Germinal center (tissue), 1 donor: ENCODE results near the gene SIRT7.

Source experiments
- DNase-seq: peaks from one replicate; pipeline ENCODE4 v3.0.0; 2012; ENCODE audit warnings: mixed read lengths, low spot score

Gene SIRT7

DNA sequence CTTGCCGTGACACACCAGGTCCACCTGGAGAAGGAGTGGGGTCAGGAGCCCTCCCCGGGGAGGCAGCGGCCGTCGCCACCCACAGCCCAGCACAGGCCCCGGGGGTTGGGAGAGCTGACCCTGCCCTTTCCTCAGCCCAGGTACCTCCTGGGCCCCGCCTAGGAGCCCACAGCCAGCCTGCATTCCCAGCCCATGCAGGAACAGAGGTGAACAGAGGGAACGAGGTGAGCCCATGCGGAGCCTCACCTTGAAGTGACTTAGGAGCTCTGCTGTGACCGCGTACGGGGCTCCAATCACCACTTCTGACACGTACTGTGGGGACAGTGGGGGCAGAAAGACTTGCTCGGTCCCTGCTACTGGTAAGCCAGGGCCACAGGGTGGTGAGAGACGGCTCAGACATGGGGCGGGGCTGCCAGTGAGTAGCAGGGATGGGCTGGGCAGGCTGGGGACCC, 12.5 kb downstream of the SIRT7 start:
- DNase-seq: no peak

DNA sequence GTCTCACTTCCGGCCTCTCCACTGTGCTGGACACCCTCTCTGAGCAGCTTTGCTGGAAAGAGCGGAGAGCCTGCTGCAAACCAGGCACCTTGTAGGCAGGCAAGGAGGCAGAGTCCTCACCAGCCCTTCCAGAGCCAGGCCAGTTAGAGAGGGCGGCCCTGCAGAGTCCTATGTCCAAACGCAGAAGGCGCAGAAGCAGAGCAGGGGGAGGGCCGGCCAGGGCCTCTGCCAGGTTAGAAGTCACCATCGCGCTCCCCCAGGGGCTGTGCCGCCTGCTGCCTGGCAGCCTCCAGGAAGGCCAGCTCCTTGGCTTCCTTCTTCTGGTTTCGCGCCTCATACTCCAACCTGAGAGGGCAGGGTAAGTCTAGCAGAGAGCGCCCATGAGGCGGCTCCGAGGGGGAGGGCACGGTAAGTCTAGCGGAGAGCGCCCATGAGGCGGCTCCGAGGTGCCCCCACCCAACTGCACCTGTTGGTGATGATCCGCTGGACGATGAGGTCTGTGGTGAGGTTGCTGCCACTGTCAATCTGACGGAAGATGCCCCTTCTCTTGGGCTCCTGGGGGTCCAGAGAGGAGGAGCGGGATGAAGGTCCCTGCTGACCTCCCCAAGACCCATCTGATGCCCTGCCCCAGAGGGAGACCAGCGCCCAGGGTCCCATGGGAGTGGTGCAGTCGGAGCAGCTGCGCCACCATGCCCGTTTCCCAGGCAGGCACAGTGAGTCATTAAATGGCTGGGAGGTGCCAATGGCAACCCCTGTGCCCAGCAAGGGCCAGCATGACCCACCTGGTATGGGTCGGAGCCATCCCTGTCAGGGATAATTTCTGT, 13.2 kb downstream of the SIRT7 start:
- DNase-seq: no peak

DNA sequence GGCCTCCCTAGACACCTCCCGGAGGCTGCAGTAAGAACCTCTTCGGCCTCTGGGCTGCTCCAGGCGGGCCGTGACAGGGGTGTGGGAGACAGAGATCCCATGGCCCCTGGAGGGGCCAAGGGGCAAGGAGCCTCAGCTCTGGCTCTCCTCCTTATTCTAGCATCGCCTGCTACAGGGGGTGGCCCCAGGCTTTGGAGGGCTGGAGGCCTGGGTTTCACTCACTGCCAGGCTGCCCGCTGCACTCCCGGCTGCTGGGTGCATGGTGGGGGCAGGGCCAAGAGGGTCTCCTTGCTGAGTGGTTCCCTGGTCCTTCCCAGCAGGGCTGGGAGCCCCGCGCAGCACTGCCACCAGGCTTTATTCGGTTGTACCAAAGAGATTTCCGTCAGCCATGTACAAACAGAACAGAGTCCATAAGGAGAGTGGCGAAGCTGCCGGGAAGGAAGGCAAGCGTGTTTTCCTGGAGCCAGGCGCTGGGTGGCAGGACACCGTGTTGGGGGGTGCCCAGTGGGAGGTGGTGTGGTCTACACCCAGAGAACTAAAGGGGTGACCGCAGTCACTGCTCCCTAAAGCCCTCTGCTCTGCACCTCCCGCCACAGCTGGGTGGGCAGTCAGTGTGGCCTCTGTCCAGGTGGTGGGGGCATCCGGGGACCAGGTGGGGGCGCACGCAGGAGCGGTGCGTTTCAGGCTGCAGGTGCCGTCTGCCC, 13.9 kb downstream of the SIRT7 start:
- DNase-seq: no peak

DNA sequence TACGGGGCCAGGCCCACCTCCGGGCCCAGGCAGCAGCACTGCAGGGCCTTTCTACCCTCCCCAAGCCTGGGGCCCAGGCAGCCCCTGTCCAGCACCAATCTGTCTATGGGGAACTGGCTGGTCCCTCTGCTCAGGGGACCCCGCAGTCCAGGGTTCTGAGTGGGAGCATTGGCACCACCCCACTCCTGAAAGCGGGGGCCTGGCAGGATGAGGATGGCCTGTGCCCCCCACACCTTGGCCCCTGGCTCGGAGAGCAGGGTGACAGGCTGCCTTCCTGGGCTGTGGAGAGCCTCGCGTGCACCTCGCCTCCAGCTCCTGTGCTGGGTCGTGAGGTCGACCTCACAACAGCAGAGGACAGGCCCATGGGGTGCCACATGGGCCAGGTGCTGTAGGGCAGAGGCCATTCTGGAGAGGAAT, 14.6 kb downstream of the SIRT7 start:
- no peak for DNase-seq

DNA sequence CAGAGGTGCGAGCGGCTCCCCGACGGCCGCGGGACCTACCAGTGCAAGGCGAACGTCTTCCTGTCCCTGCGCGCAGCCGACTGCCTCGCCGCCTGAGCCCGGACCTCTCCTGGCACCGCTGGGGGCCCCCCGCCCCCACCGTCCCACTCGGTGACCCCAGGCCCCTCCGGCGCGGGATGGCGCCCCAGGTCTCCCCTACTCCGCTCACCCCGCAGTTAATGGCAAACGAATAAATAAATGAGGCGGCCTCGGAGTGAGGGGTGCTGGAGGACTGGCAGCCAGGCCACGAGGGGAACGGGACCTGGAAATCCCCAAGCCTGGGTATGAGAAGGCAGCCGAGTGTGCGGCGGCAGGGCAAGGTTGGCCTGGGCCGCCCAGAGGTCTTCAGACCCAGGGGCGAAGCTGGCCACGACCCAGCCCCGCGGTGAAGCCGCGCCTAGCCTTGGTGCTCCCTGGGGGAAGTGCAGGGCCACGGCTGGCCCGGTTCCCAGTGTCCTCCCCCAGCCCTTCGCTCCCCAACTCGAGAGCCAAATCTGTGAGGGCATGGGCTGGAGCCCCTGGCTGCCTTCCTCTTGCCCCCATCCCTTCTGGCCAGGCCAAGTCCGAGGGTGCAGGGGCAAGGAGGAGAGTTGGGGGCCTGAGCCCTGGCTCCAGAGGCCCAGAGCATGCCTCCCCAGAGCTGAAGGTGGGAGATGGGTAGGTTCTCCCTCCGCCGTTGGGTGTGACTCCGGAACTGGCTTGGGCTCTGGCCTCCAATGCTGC, 15.1 kb downstream of the SIRT7 start:
- DNase-seq: no peak

DNA sequence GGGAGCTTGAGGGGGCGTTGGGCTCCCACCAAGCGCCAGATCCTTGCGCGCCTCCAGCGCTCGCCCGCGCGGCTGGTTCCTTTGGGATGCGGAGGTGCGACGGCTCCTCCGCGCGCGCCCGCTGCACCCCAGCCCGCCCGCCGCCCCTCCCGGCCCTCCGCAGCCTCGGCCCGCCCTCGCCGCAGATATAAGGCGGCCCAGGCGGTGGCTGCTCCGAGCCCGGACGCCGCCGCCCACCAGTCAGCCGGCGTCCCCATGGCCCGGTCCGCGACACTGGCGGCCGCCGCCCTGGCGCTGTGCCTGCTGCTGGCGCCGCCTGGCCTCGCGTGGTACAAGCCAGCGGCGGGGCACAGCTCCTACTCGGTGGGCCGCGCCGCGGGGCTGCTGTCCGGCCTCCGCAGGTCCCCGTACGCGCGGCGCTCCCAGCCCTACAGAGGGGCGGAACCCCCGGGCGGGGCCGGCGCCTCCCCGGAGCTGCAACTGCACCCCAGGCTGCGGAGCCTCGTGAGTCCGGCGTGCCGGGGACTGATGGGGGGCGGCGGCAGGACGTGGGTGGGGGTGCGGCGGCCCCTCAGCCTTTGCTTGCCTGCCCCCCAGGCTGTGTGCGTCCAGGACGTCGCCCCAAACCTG, 15.8 kb downstream of the SIRT7 start, which contains the start of gene NPB:
NPB (plus strand) TSS at position 216 of the 630 bp plus-strand sequence; CDS start at position 256, 40 bp downstream.
- no peak for DNase-seq

DNA sequence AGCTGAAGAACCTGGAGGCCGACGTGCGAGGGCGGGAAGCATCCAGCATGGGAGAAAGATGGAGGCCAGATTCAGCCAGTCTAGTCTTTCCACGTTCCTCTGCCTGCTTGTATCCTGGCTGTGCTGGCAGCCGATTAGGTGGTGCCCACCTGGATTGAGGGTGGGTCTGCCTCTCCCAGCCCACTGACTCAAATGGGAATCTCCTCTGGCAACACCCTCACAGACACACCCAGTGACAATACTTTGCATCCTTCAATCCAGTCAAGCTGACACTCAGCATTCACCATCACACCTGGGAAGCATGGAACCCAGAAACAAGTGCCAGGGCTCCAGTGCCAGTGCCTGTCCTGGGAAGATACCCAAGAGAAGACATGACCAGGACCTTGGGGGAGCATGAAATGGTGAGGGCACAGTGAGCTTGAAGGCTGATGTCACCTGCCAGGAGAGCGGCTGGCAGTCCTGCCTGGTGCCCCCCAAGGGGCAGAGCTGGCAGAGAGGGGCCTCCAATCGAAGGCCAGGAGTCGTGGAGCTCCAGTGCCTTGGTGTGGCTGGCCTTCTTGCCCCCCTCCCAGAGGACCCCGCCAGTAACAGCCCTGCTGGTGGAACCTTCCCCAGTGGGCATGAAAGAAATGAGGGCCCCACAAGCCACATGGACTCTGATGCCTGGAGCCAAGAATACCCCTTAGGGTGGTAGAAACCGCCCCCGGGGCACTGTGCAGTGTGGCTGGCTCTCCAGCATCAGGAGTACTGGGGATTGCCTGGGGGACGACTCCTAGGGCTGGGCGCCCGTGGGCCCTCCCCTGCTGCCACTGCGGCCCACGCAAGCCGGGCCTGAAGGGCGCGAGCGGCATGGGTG, 16.6 kb downstream of the SIRT7 start:
- no peak for DNase-seq

DNA sequence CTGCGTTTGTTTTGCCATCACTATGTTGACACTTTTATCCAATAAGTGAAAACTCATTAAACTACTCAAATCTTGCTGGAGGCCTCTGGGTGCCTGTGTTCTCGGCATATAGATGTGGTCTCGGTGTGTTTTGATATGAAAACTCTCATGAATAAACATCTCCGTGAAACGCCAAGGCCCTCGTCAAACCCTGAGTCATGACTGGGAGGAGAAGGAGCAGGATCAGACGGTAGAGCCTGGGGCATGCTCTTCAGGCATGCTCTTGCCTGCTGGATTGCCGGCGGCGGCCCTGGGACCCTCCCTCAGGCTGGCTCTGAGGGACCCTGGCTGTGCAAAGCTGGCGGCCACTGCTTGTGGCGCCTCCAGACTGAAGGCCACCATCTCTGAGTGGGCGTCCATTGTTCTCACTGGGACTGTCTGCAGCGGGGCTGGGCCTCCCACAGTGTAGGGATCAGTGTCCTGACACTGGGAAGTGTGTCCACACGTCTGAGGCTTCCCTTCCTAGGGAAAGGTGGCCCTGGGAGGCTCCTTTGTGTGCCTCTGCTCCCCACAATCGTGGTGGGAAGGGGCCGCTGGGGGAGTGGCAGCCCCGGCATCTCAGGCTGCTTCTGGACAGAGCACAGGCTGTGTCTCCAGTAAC, 17.7 kb downstream of the SIRT7 start:
- DNase-seq: no peak

DNA sequence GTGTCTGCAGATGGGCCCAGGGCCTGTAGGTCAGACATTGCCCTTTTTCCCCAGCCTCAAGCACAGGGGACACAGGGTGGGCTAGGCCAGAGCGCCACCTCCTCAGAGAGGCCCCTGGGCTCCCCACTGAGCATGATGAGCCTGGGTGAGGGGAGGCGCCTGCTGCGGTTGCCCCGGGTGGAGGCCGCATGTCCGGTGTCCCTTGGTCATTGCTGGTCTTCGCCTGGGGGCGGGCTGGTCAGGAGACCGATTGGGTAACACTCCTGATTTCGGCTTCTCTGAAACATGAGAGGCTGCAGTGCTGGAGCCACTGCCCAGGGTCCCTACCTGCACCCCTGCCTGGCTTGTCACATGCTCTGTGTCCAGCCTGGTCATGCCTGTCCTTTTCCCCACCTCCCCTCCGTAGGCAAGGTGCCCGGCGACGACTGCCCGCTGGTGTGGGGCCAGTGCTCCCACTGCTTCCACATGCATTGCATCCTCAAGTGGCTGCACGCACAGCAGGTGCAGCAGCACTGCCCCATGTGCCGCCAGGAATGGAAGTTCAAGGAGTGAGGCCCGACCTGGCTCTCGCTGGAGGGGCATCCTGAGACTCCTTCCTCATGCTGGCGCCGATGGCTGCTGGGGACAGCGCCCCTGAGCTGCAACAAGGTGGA, 18.3 kb downstream of the SIRT7 start:
- DNase-seq: no peak

DNA sequence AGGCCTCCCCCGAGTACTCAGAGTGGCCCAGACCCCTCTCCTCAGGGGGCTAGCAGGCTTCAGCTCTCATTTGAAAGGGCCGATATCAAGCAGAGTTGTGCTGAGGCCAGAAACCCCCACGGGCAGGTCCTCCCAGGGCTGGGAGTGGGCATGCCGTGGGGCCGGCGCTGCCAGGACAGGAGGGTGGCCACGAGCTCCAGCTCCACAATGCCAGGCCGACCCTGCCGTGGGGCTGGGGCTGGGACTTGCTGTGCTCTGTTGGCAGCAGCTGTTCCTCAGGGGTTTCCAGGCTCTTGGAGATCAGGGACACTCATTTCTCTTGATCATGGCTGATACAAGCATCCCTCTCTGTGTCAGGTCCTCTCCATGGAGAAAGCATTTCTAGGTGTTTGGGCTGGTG, 19.1 kb downstream of the SIRT7 start:
- DNase-seq: no peak

DNA sequence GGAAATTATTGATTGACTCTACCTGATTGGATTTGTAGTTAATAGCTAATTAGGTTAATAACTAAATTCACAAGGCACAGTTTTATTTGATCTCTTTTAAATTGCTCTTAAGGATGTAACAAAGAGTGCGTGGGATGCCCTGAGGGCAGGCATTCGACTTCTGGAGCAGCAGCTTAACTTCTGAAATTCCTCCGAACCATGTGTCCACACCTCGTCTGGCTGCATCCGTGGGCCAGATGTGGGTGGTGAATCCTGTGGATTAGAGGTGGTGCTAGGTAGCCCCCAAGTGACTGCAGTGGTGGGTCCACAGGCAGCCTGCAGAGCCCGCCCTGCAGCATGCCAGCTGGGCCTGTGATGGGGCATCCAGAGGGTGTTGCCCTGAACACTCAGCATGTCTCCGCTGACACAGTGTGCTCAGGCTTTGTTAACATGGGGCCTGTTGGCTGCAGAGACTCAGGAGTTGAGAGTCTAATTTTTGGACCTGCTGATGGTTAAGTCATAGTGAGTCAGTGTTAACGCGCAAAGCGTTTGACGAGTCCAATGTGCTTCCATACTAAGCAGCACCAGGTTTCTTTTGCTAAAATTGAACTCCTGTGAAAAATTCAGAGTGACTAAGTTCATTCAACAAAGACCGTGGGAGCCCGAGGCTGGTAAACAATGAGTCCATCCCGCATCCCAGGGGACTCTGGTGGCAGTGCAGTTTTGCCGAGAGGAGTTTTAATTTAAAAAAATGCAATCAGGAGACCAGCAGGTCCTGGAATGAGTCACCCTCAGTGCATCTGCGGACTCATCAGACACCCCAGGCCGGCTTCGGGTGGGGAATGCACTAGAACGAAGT, 19.7 kb downstream of the SIRT7 start:
- DNase-seq: no peak

DNA sequence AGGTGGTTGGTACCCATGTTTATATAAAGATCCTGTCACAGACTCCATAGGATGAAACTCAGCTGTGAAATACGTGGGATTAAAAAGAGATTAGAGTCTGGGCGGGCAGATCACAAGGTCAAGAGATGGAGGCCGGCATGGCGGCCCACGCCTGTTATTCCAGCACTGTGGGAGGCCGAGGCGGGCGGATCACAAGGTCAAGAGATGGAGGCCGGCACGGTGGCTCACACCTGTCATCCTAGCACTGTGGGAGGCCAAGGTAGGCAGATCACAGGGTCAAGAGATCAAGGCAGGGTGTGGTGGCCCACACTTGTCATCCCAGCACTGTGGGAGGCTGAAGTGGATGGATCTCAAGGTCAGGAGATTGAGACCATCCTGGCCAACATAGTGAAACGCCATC, 22.6 kb downstream of the SIRT7 start:
- no peak for DNase-seq

DNA sequence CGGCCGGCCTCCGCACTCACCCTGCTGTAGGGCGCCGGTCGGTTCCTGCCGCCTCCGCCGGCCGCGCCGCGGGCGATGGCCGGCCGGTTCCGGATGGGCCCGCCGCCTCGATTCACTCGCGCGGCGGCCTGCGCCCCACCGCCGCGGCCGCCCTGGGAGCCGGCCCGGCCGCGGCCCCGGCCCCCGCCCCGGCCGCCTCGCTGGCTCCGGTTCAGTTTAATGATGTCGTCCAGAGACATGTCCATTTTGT, 26.7 kb downstream of the SIRT7 start:
- DNase-seq: no peak

DNA sequence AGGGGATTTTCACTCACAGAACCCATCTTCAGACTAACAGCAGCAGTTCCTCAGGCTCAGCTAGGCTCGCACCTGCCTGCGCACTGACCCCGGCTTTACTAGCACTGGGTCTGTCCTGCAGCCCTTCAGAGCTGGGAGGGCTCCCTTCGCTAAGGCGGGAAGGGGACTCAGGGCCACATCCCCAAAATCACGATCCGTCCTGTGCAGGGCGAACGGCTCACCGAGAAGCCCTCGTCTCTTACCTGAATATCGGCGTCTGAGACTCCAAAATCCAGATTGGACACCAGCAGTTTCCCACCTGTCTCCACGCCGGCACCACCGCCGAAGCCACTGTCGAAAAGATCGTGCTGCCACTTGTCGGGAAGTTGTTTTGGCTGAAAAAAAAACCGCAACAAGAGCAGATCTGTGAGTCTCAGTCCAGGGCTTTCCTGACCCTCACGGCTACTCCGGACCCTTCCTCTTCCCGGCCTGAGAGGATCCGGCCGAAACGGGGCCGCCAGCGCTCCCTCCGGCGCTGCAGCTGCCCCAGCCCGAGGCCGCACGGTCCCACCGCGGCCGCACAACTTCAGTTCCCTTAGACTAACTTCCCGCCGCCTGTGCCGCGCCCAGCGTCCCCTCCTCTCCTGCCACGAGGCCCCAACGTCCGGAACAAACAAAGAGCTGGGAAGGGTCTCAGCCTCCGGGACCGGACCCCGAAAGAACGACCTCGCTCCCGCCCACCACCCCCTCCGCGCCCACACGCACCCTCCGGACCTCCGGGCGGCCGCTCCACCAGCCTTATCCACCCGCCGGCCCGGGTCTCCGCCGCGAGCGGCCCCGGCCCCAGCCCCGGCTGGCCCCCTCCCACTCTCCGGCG, 27.3 kb downstream of the SIRT7 start:
- DNase-seq: peak; percentile 30

DNA sequence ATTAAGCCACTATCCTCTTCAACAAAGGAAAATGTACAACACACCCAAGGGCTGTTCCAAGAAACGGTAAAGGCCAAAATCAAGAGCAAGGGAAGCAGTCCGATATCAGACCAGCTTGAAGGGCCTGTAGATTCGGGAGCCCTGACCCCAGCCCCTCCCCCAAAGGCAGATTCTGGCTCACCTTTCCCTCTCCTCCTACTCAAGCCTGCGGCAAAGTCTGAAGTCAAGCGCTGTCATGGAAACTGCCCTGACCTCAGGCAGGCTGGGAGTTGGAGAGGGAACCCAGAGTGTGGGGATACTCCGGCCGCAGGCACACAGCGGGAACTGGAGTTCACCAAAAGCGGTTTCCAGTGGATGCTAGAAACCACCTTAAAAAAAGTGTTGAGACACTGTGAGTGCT, 28.4 kb downstream of the SIRT7 start:
- DNase-seq: no peak

DNA sequence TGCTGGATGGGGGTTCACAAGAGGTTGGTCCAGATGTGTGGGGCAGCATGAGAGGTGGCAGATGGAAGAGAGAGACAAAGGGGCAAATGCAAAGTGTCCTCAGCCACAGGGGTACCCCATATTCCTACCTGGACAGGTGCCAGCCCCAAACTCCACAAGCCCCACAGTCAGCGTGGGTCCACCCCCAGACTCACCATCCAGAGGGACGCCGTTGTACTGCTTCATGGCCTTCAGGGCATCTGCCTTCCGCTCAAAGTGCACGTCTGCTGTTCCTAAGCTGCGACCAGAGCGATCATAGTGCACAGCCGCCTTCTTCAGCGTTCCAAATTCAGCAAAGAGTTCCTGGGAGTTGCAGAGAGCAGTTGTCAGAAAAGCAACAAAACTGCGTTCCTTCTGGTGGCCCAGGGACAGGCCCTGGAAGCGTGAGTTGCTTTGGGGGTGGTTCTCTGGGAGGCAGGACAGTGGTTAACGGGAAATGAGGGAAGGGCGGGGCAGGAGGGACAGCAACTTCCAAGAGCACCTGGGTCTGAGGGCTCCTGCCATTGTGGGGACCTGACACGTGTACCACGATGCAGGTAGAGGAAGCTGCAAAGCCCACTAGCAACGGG, 28.9 kb downstream of the SIRT7 start:
- no peak for DNase-seq

DNA sequence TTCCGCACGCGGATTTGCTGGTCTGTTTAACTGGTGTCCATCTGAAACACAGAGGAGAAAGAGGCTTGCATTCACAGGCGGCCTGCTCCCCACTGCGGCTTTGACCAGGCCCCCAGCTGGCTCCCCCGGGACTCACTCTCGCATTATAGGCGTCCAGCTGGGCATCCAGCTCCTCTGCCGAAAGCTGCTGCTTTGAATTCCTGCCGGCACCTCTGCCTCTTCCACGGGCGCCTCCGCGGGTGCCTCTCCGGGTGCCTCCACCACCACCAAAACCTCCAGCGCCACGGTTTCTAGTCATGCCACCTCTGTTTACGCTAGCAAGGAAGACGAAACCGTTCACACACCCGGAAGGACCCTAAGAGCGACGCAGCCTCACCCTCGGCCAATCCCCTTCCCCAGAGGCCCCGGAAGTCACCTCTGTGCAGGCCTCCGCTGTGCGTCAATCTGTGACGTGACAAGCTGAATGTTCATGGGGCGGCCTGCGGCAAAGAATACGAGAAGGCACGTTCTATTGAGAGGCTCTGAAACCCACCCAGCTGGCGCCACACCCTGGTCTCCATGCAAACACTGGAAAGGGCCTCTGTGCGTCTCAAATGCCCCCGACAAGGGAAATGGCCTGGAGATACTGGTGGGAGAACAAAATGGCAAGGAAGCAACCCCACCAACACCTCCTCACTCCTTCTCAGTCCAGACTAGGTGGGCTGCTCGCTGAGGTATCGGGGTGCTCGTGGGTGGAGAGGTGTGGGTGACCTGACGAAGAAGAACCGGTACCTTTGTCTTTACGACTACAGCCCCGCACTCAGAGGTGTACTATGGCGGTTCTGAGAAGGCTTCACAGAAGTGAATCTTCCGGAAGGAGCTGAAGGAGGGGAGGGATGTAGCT, 29.6 kb downstream of the SIRT7 start:
- no peak for DNase-seq
